OCI-LY7 (cell line): ENCODE data around the gene MAPRE2.

Source experiments
- CTCF ChIP-seq: fragments of 200-600 bp; sonication (generic); conservative IDR thresholded peaks from 2 replicates; pipeline ENCODE4 v1.5.1; 2014; ENCODE audit warnings: mild to moderate bottlenecking, antibody characterized with exemption, low read length, moderate library complexity, mixed read lengths
- EZH2phosphoT487 ChIP-seq: fragments of 200-600 bp; sonication (generic); IDR thresholded peaks from 2 replicates; pipeline ENCODE4 v1.6.1; 2018; ENCODE audit warnings: low read depth, borderline replicate concordance, mild to moderate bottlenecking, mixed run types, antibody characterized with exemption, low read length, moderate library complexity, mixed read lengths

DNA sequence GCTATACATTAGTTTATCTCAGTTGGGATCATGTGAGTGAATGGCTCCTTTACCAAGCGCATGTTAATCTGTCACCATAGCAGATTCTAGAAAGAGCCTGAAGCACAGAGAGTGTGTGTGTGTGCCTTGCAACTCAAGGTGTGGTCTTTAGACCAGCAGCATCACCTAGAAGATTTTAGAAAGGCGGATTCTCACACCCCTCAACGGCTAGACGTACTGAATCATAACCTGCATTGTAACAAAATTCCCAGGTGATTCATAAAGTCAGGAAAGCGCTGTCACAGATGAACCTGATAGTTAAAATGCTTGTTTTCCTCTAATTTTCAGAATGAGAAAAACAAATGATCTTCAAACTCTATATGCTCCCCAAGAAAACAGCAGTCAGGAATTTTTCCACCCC, 45.5 kb upstream of the MAPRE2 start:
- TF ChIP-seq EZH2phosphoT487 (no peak), CTCF (no peak)
